GM12878 (cell line): ENCODE data around the gene SLC22A23. TPM values are rescaled to one million over a fixed set of nuclear protein-coding genes. Genes with fewer than 3 reads are reported as not detected.

ENCODE experiments used
- ATAC-seq: fragments of 200-7000 bp; cut with Tn5 transposase; 3 replicates; pipeline ENCODE4 v1.9.1; 2020; ENCODE audit warnings: mild to moderate bottlenecking, moderate library complexity
- BruUV-seq: library from RNA; stranded (reverse); fragments of 400-500 nt; replicated peaks from 2 replicates; lab custom pipeline; 2021; lab: Mats Ljungman, UMichigan
- CTCF ChIA-PET: fragments of 300-600 bp; sonication (Branson Sonifier 250); formaldehyde crosslinking; extraction: SDS; loops from one replicate; lab custom pipeline; 2021; ENCODE audit warnings: inconsistent platforms; lab: Yijun Ruan, JAX
- POLR2A ChIA-PET: fragments of 350-600 bp; formaldehyde crosslinking; extraction: SDS; loops from one replicate; lab custom pipeline; 2021; ENCODE audit warnings: inconsistent platforms; lab: Charles Lee
- RAD21 ChIA-PET: fragments of 300-600 bp; sonication (Branson Sonifier 250); formaldehyde crosslinking; loops from one replicate; lab custom pipeline; 2023; ENCODE audit warnings: antibody characterized with exemption; ENCODE audit not compliant: unreplicated experiment; lab: Charles Lee
- SMC1A ChIA-PET: fragments of 300-600 bp; sonication (Branson Sonifier 250); formaldehyde crosslinking; loops from one replicate; lab custom pipeline; 2023; ENCODE audit not compliant: unreplicated experiment, uncharacterized antibody; lab: Charles Lee
- DNase-seq: peaks from one replicate; pipeline ENCODE4 v3.0.0-alpha.2; 2011; ENCODE audit warnings: low read depth, low spot score
- FAIRE-seq: peaks from 3 replicates; lab custom pipeline; 2011; peaks lifted over from hg19 to GRCh38; lab: Jason Lieb, UNC
- H2AFZ ChIP-seq: 2 replicates; pipeline ENCODE4 v1.6.0; 2011; ENCODE audit warnings: low read depth, low read length, control low read depth; ENCODE audit not compliant: control insufficient read depth
- H3K27ac ChIP-seq: 2 replicates; pipeline ENCODE4 v1.5.1; 2011; ENCODE audit warnings: control low read depth; ENCODE audit not compliant: control insufficient read depth, insufficient read depth
- H3K27me3 ChIP-seq, 2 experiments: replicated peaks in 1 of 2; 2 replicates each; pipeline versions ENCODE4 v1.6.0 to v1.6.1; 2011; ENCODE audit warnings: low read length in 1 of 2; ENCODE audit not compliant: control insufficient read depth in 2 of 2, insufficient read depth in 2 of 2
- H3K36me3 ChIP-seq, 2 experiments: 2 replicates each; pipeline ENCODE4 v1.5.1; 2011; ENCODE audit warnings: low read length in 1 of 2; ENCODE audit not compliant: control insufficient read depth in 2 of 2, insufficient read depth in 2 of 2
- H3K4me1 ChIP-seq: 2 replicates; pipeline ENCODE4 v1.6.1; 2011; ENCODE audit warnings: mild to moderate bottlenecking, low read length, moderate library complexity, mixed read lengths; ENCODE audit not compliant: control insufficient read depth, insufficient read depth
- H3K4me2 ChIP-seq: 2 replicates; pipeline ENCODE4 v1.6.0; 2011; ENCODE audit warnings: control low read depth; ENCODE audit not compliant: control insufficient read depth, insufficient read depth
- H3K4me3 ChIP-seq: fragments of 200-600 bp; sonication (generic); 2 replicates; pipeline ENCODE4 v1.5.1; 2016
- H3K79me2 ChIP-seq: 2 replicates; pipeline ENCODE4 v1.6.0; 2011; ENCODE audit warnings: low read length; ENCODE audit not compliant: control insufficient read depth, insufficient read depth
- H3K9ac ChIP-seq: 2 replicates; pipeline ENCODE4 v1.8.0; 2011; ENCODE audit warnings: low read length, control low read depth, mixed read lengths; ENCODE audit not compliant: control insufficient read depth, insufficient read depth
- H3K9me3 ChIP-seq: replicated peaks from 3 replicates; pipeline ENCODE4 v1.5.1; 2011; ENCODE audit warnings: mild to moderate bottlenecking, low read length; ENCODE audit not compliant: control insufficient read depth, insufficient read depth
- H4K20me1 ChIP-seq: 2 replicates; pipeline ENCODE4 v1.6.0; 2011; ENCODE audit not compliant: control insufficient read depth, insufficient read depth
- ASH2L ChIP-seq: fragments of 300-600, 200-600 bp; sonication (generic); IDR thresholded peaks from 2 replicates; pipeline ENCODE4 v1.6.1; 2017; ENCODE audit warnings: low read depth, mild to moderate bottlenecking, borderline replicate concordance
- BHLHE40 ChIP-seq, 2 experiments: fragments of 450-650 bp in 1 of 2; IDR thresholded peaks; 2 replicates each; pipeline ENCODE4 v1.6.1; 2011 to 2017; ENCODE audit warnings: low read depth in 2 of 2, borderline replicate concordance in 1 of 2, improper control_type of control experiment in 1 of 2, low read length in 1 of 2, mild to moderate bottlenecking in 1 of 2
- FOXK2 ChIP-seq: fragments of 450-650 bp; IDR thresholded peaks from 2 replicates; pipeline ENCODE4 v1.6.1; 2017; ENCODE audit warnings: mild to moderate bottlenecking, moderate library complexity
- JUND ChIP-seq: IDR thresholded peaks from 2 replicates; pipeline ENCODE4 v1.6.1; 2012; ENCODE audit warnings: low read depth, mild to moderate bottlenecking, low read length, improper control_type of control experiment, moderate library complexity
- MTA3 ChIP-seq: IDR thresholded peaks from 2 replicates; pipeline ENCODE4 v1.6.1; 2012; ENCODE audit warnings: low read length, inconsistent platforms, borderline replicate concordance
- NR2C1 ChIP-seq: fragments of 450-650 bp; IDR thresholded peaks from 2 replicates; pipeline ENCODE4 v1.6.1; 2017; ENCODE audit warnings: antibody characterized with exemption, mild to moderate bottlenecking, moderate library complexity
- NR2F1 ChIP-seq: fragments of 450-650 bp; conservative IDR thresholded peaks from 2 replicates; pipeline ENCODE4 v1.6.1; 2017; ENCODE audit warnings: mild to moderate bottlenecking
- POLR2A ChIP-seq: IDR thresholded peaks from 2 replicates; pipeline ENCODE4 v1.6.1; 2011; ENCODE audit warnings: low read depth, mild to moderate bottlenecking, low read length
- RAD21 ChIP-seq: IDR thresholded peaks from 2 replicates; pipeline ENCODE4 v1.6.1; 2011; ENCODE audit warnings: mild to moderate bottlenecking, low read depth, low read length, moderate library complexity; ENCODE audit not compliant: insufficient read depth
- RCOR1 ChIP-seq: conservative IDR thresholded peaks from 2 replicates; pipeline ENCODE4 v1.6.1; 2012; ENCODE audit warnings: low read depth, low read length, improper control_type of control experiment
- SMARCA5 ChIP-seq: fragments of 450-650 bp; IDR thresholded peaks from 2 replicates; pipeline ENCODE4 v1.6.1; 2017; ENCODE audit warnings: mild to moderate bottlenecking
- SRF ChIP-seq, 2 experiments: IDR thresholded peaks; 2 replicates each; pipeline ENCODE4 v1.6.1; 2011; ENCODE audit warnings: low read depth in 2 of 2, low read length in 2 of 2, mild to moderate bottlenecking in 1 of 2, moderate library complexity in 1 of 2
- ZBED1 ChIP-seq: IDR thresholded peaks from 2 replicates; pipeline ENCODE4 v1.6.1; 2016; ENCODE audit warnings: borderline replicate concordance
- ZZZ3 ChIP-seq: IDR thresholded peaks from 2 replicates; pipeline ENCODE4 v1.6.1; 2011; ENCODE audit warnings: low read depth; ENCODE audit not compliant: control insufficient read depth, insufficient read length
- WGBS: methylation state at CpG from one replicate; pipeline ENCODE4 v1.1.6; 2016; ENCODE audit warnings: low lambda C conversion rate; ENCODE audit not compliant: insufficient replicate concordance, insufficient coverage; ENCODE audit errors: missing lambda C conversion rate; 5-methylcytosine and 5-hydroxymethylcytosine counted together
- in situ Hi-C: fragments of 300-500 bp; cut with MboI; formaldehyde crosslinking; loops from 9 replicates; pipeline ENCODE4 v1.14.3; 2018; ENCODE audit warnings: mixed read lengths
- intact Hi-C: fragments of 100-400 bp; cut with micrococcal nuclease; formaldehyde crosslinking; loops from one replicate; pipeline ENCODE4 v1.14.2; 2022; ENCODE audit not compliant: unreplicated experiment
- polyA plus RNA-seq, 11 experiments: library from polyadenylated mRNA; depleted of rRNA in 4 of 11; unstranded in 6 of 11; stranded (reverse) in 5 of 11; fragments of >200 nt; fragmentation: Nextera tagmentation in 4 of 11; fragmentation: Illumina TruSeq in 1 of 11; extraction: Ambion mirVana in 4 of 11; extraction: Trizol in 1 of 11; gene quantifications; 1 replicate in 1 of 11; 2 replicates in 10 of 11; pipeline versions ENCODE4 v1.2.1 to v1.2.3, GENCODE V29; 2011 to 2016; ENCODE audit warnings: inconsistent platforms in 2 of 11, missing spikeins in 2 of 11, low read depth in 1 of 11
- total RNA-seq, 4 experiments: library from RNA; depleted of rRNA in 3 of 4; stranded (reverse); fragments of >200 nt in 3 of 4; fragmentation: Illumina TruSeq in 1 of 4; extraction: Trizol in 1 of 4; gene quantifications; 2 replicates each; pipeline versions ENCODE4 v1.2.1 to v1.2.3, GENCODE V29; 2013 to 2021
- TF ChIP-seq, protein P1 (sequence below): fragments of 450-650 bp; formaldehyde crosslinking; IDR thresholded peaks from 2 replicates; pipeline ENCODE4 v1.5.0; 2022; ENCODE audit warnings: mild to moderate bottlenecking, missing genetic modification characterization
- TF ChIP-seq, protein P2 (sequence below): fragments of 450-650 bp; IDR thresholded peaks from 2 replicates; pipeline ENCODE4 v1.6.1; 2017; ENCODE audit warnings: antibody characterized with exemption, mild to moderate bottlenecking, moderate library complexity
- TF ChIP-seq, protein P3 (sequence below): fragments of 450-650 bp; IDR thresholded peaks from 2 replicates; pipeline ENCODE4 v1.6.1; 2017; ENCODE audit warnings: mild to moderate bottlenecking, low read depth, inconsistent platforms; ENCODE audit not compliant: poor library complexity, severe bottlenecking

Gene SLC22A23
- total and polyA plus RNA-seq, 10 of the 15 experiments (the other 5 are each of a cell fraction or from before 2014, with no cell fraction given), result 0.20 to 2.4 (median 0.74) TPM

DNA sequence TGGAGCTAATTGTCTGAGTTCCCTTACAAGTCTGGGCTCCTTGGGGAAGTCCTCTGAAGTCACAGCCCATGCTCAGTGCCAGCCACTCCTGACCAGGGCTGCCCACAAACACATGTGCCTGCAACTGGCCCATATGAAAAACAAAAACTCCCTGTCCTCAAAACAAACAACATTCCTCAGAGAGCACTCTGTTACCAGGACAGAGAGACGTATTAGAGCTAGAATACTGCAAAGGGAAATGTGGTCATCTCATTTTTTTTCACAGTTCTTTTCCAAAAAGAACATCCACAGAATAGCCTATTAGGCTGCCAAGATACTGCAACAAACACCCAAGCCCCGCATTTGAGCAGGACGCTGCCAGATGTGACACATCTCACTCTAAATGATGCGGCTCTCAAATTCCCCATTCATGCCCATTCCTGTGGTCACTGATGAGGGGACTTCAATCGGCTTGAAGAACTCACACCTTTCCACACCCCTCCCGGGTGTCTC lies 71.1 kb downstream of the SLC22A23 start:
- no peaks in the 10 kb centered on the region; the same call in 2 of the 3 replicates for H3K9me3 ChIP-seq
- no peaks in the 10 kb centered on the region for H4K20me1 ChIP-seq
- in situ Hi-C loops (no loop called here), intact Hi-C loops (no loop called here)
- H3K27ac ChIP-seq, result no peak overlapping the region
- no peak overlapping the region for H3K4me3 ChIP-seq
- RAD21 ChIA-PET, result interaction anchor here (1.0 to 1.2 kb wide), 5 partner anchors 29 to 69 kb away, joined by 3 to 5 read pairs (median 3); no protein-coding TSS in a partner anchor
- no peaks in the 10 kb centered on the region for H3K79me2 ChIP-seq
- no peaks in the 10 kb centered on the region for H3K27me3 ChIP-seq
- H3K36me3 ChIP-seq, result no peaks in the 10 kb centered on the region
- peak; percentile 61 for ATAC-seq
- POLR2A ChIA-PET, result interaction anchor here (0.7 to 1.5 kb wide), 5 partner anchors 29 to 61 kb away, joined by 3 to 8 read pairs (median 3); no protein-coding TSS in a partner anchor
- H2AFZ ChIP-seq, result no peak overlapping the region
- SMC1A ChIA-PET, result interaction anchor here (0.6 to 1.2 kb wide), 5 partner anchors 27 to 61 kb away, joined by 3 to 6 read pairs (median 3); no protein-coding TSS in a partner anchor
- no peak for FAIRE-seq
- CTCF ChIA-PET, result interaction anchor here (1.0 to 1.2 kb wide), 2 partner anchors 25 to 47 kb away, joined by 3 to 4 read pairs; no protein-coding TSS in a partner anchor
- 63% methylated on average over 6 of the region's 6 CpGs for WGBS
- no peak overlapping the region for H3K9ac ChIP-seq
- H3K4me1 ChIP-seq, result peaks cover 59% of the 10 kb centered on the region
- no peak overlapping the region for H3K4me2 ChIP-seq
- BruUV-seq, result no TSS peak
- no peak for DNase-seq
- no peak for TF ChIP-seq POLR2A
- TF ChIP-seq ZBED1, result no peak
- TF ChIP-seq RAD21, result no peak
- no peak for TF ChIP-seq FOXK2
- TF ChIP-seq SRF (IDR thresholded peaks at IDR 0.05; ENCODE audit: low read depth in 2 of 2, low read length in 2 of 2), result no peak
- TF ChIP-seq, protein P1, sequence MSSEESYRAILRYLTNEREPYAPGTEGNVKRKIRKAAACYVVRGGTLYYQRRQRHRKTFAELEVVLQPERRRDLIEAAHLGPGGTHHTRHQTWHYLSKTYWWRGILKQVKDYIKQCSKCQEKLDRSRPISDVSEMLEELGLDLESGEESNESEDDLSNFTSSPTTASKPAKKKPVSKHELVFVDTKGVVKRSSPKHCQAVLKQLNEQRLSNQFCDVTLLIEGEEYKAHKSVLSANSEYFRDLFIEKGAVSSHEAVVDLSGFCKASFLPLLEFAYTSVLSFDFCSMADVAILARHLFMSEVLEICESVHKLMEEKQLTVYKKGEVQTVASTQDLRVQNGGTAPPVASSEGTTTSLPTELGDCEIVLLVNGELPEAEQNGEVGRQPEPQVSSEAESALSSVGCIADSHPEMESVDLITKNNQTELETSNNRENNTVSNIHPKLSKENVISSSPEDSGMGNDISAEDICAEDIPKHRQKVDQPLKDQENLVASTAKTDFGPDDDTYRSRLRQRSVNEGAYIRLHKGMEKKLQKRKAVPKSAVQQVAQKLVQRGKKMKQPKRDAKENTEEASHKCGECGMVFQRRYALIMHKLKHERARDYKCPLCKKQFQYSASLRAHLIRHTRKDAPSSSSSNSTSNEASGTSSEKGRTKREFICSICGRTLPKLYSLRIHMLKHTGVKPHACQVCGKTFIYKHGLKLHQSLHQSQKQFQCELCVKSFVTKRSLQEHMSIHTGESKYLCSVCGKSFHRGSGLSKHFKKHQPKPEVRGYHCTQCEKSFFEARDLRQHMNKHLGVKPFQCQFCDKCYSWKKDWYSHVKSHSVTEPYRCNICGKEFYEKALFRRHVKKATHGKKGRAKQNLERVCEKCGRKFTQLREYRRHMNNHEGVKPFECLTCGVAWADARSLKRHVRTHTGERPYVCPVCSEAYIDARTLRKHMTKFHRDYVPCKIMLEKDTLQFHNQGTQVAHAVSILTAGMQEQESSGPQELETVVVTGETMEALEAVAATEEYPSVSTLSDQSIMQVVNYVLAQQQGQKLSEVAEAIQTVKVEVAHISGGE (CRISPR knock-in tag), result no peak
- TF ChIP-seq SMARCA5, result no peak
- no peak for TF ChIP-seq MTA3
- no peak for TF ChIP-seq ASH2L
- TF ChIP-seq BHLHE40 (IDR thresholded peaks at IDR 0.05; ENCODE audit: borderline replicate concordance in 1 of 2, low read depth in 2 of 2, low read length in 1 of 2), result peak; percentile 58 to 85; a peak in 3 of 4 replicates
- TF ChIP-seq, protein P2, sequence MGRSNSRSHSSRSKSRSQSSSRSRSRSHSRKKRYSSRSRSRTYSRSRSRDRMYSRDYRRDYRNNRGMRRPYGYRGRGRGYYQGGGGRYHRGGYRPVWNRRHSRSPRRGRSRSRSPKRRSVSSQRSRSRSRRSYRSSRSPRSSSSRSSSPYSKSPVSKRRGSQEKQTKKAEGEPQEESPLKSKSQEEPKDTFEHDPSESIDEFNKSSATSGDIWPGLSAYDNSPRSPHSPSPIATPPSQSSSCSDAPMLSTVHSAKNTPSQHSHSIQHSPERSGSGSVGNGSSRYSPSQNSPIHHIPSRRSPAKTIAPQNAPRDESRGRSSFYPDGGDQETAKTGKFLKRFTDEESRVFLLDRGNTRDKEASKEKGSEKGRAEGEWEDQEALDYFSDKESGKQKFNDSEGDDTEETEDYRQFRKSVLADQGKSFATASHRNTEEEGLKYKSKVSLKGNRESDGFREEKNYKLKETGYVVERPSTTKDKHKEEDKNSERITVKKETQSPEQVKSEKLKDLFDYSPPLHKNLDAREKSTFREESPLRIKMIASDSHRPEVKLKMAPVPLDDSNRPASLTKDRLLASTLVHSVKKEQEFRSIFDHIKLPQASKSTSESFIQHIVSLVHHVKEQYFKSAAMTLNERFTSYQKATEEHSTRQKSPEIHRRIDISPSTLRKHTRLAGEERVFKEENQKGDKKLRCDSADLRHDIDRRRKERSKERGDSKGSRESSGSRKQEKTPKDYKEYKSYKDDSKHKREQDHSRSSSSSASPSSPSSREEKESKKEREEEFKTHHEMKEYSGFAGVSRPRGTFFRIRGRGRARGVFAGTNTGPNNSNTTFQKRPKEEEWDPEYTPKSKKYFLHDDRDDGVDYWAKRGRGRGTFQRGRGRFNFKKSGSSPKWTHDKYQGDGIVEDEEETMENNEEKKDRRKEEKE, result no peak
- TF ChIP-seq, protein P3, sequence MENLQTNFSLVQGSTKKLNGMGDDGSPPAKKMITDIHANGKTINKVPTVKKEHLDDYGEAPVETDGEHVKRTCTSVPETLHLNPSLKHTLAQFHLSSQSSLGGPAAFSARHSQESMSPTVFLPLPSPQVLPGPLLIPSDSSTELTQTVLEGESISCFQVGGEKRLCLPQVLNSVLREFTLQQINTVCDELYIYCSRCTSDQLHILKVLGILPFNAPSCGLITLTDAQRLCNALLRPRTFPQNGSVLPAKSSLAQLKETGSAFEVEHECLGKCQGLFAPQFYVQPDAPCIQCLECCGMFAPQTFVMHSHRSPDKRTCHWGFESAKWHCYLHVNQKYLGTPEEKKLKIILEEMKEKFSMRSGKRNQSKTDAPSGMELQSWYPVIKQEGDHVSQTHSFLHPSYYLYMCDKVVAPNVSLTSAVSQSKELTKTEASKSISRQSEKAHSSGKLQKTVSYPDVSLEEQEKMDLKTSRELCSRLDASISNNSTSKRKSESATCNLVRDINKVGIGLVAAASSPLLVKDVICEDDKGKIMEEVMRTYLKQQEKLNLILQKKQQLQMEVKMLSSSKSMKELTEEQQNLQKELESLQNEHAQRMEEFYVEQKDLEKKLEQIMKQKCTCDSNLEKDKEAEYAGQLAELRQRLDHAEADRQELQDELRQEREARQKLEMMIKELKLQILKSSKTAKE, result peak; percentile 25
- no peak for TF ChIP-seq JUND
- no peak for TF ChIP-seq NR2C1
- TF ChIP-seq NR2F1, result 0 out of 2 replicates have a peak, but pooled peaks have one; percentile 23
- no peak for TF ChIP-seq ZZZ3
- TF ChIP-seq RCOR1, result no peak
